Trophoblast cell (in vitro differentiated cells and primary cell): ENCODE measurements around the gene PTF1A.

Source experiments
- DNase-seq, 2 donors: peaks; one replicate each; pipeline ENCODE4 v3.0.0-alpha.2; 2016
- H2AFZ ChIP-seq: 2 replicates; pipeline ENCODE4 v1.6.1; 2013; ENCODE audit warnings: low read length, moderate library complexity, mild to moderate bottlenecking; ENCODE audit not compliant: insufficient read depth, poor library complexity
- H2AK5ac ChIP-seq: 2 replicates; pipeline ENCODE4 v1.6.1; 2013; ENCODE audit warnings: mild to moderate bottlenecking, low read length
- H2BK120ac ChIP-seq: 2 replicates; pipeline ENCODE4 v1.6.1; 2013; ENCODE audit warnings: low read length, mild to moderate bottlenecking, moderate library complexity; ENCODE audit not compliant: insufficient read depth, poor library complexity
- H2BK12ac ChIP-seq: 2 replicates; pipeline ENCODE4 v1.6.1; 2013; ENCODE audit warnings: mild to moderate bottlenecking, low read length, moderate library complexity
- H2BK5ac ChIP-seq: 2 replicates; pipeline ENCODE4 v1.6.1; 2013; ENCODE audit warnings: low read length, low read depth, moderate library complexity, mild to moderate bottlenecking; ENCODE audit not compliant: poor library complexity
- H3K14ac ChIP-seq: 2 replicates; pipeline ENCODE4 v1.6.1; 2013; ENCODE audit warnings: mild to moderate bottlenecking, low read length
- H3K18ac ChIP-seq: 2 replicates; pipeline ENCODE4 v1.6.1; 2013; ENCODE audit warnings: mild to moderate bottlenecking, low read length
- H3K23ac ChIP-seq: 2 replicates; pipeline ENCODE4 v1.6.1; 2013; ENCODE audit warnings: low read length
- H3K27ac ChIP-seq: 2 replicates; pipeline ENCODE4 v1.5.1; 2013; ENCODE audit warnings: low read depth, mild to moderate bottlenecking, inconsistent platforms, low read length, moderate library complexity
- H3K27me3 ChIP-seq: 2 replicates; pipeline ENCODE4 v1.6.1; 2013; ENCODE audit warnings: inconsistent platforms, mild to moderate bottlenecking, low read length, moderate library complexity; ENCODE audit not compliant: insufficient read depth
- H3K36me3 ChIP-seq, 2 experiments: 1 replicate in 1 of 2; 2 replicates in 1 of 2; pipeline ENCODE4 v1.6.1; 2013; ENCODE audit warnings: low read length in 2 of 2, mild to moderate bottlenecking in 2 of 2, moderate library complexity in 1 of 2; ENCODE audit not compliant: insufficient read depth in 2 of 2, control insufficient read depth in 1 of 2
- H3K4ac ChIP-seq: 2 replicates; pipeline ENCODE4 v1.6.1; 2013; ENCODE audit warnings: low read depth, mild to moderate bottlenecking, low read length, moderate library complexity
- H3K4me1 ChIP-seq, 2 experiments: 1 replicate in 1 of 2; 2 replicates in 1 of 2; pipeline ENCODE4 v1.6.1; 2013; ENCODE audit warnings: low read length in 2 of 2, mild to moderate bottlenecking in 2 of 2, moderate library complexity in 1 of 2; ENCODE audit not compliant: insufficient read depth in 2 of 2, control insufficient read depth in 1 of 2
- H3K4me2 ChIP-seq: 2 replicates; pipeline ENCODE4 v1.6.1; 2013; ENCODE audit warnings: inconsistent platforms, mild to moderate bottlenecking, low read length, moderate library complexity
- H3K4me3 ChIP-seq: 2 replicates; pipeline ENCODE4 v1.5.1; 2013; ENCODE audit warnings: mild to moderate bottlenecking, low read depth, low read length, inconsistent platforms
- H3K79me1 ChIP-seq: one replicate; pipeline ENCODE4 v1.6.1; 2013; ENCODE audit warnings: low read length
- H3K79me2 ChIP-seq: 2 replicates; pipeline ENCODE4 v1.6.1; 2013; ENCODE audit warnings: low read length, mild to moderate bottlenecking; ENCODE audit not compliant: control insufficient read depth, insufficient read depth, poor library complexity
- H3K9ac ChIP-seq: 2 replicates; pipeline ENCODE4 v1.6.1; 2013; ENCODE audit warnings: mild to moderate bottlenecking, low read length
- H3K9me3 ChIP-seq: 2 replicates; pipeline ENCODE4 v1.6.1; 2013; ENCODE audit warnings: low read depth, mild to moderate bottlenecking, control low read depth, inconsistent platforms, low read length; ENCODE audit not compliant: insufficient read depth
- H4K12ac ChIP-seq: 2 replicates; pipeline ENCODE4 v1.6.1; 2013; ENCODE audit warnings: low read depth, mild to moderate bottlenecking, low read length, moderate library complexity
- H4K8ac ChIP-seq: 2 replicates; pipeline ENCODE4 v1.6.1; 2013; ENCODE audit warnings: low read depth, mild to moderate bottlenecking, low read length, moderate library complexity
- H4K91ac ChIP-seq: one replicate; pipeline ENCODE4 v1.6.1; 2013; ENCODE audit warnings: low read depth, mild to moderate bottlenecking, low read length, moderate library complexity
- WGBS: extraction: QIAGEN DNeasy Blood & Tissue Kit; methylation state at CpG from one replicate; pipeline ENCODE4 v1.1.7; 2013; ENCODE audit warnings: missing lambda C conversion rate; ENCODE audit not compliant: insufficient read length, insufficient coverage; ENCODE audit errors: extremely low coverage; 5-methylcytosine and 5-hydroxymethylcytosine counted together

PTF1A gene

GRCh38 chr10:23189024-23189423, 3.1 kb upstream of the PTF1A start:
- H3K79me1 ChIP-seq, result no peaks in the 10 kb centered on the region
- no peak overlapping the region for H3K4me2 ChIP-seq
- H3K23ac ChIP-seq, result no peak overlapping the region
- no peak overlapping the region for H3K14ac ChIP-seq
- H3K27me3 ChIP-seq, result peaks cover 57% of the 10 kb centered on the region
- H2BK12ac ChIP-seq, result no peak overlapping the region
- H3K27ac ChIP-seq, result no peak overlapping the region
- H2BK5ac ChIP-seq, result no peak overlapping the region
- WGBS, result no CpG with 5 or more reads among the region's 5 CpGs
- peaks cover 11% of the 10 kb centered on the region for H3K9me3 ChIP-seq
- no peak overlapping the region for H4K8ac ChIP-seq
- no peak overlapping the region for H2BK120ac ChIP-seq
- H2AFZ ChIP-seq, result no peak overlapping the region
- no peak overlapping the region for H3K9ac ChIP-seq
- DNase-seq, result no peak
- no peak overlapping the region for H2AK5ac ChIP-seq
- no peak overlapping the region for H3K4ac ChIP-seq
- H3K36me3 ChIP-seq, result no peaks in the 10 kb centered on the region
- no peak overlapping the region for H3K4me3 ChIP-seq
- H4K12ac ChIP-seq, result no peak overlapping the region
- H3K18ac ChIP-seq, result no peak overlapping the region
- peaks cover 2 to 6% of the 10 kb centered on the region in 2 experiments for H3K4me1 ChIP-seq
- no peak overlapping the region for H4K91ac ChIP-seq
- H3K79me2 ChIP-seq, result no peaks in the 10 kb centered on the region

GRCh38 chr10:23190872-23191763, 994 bp upstream of the PTF1A start:
- Histone ChIP-seq H3K9ac (no peak overlapping the region), H3K79me1 (no peaks in the 10 kb centered on the region), H4K12ac (no peak overlapping the region), H3K4me3 (no peak overlapping the region), H2BK120ac (no peak overlapping the region), H4K8ac (no peak overlapping the region), H3K4me1 (peaks cover 2 to 10% of the 10 kb centered on the region in 2 experiments), H3K36me3 (no peaks in the 10 kb centered on the region), H3K27me3 (peaks cover 76% of the 10 kb centered on the region), H2AK5ac (no peak overlapping the region), H3K79me2 (no peaks in the 10 kb centered on the region), H3K9me3 (peaks cover 13% of the 10 kb centered on the region), H3K14ac (no peak overlapping the region), H3K4me2 (peak overlapping the region; percentile 23), H3K18ac (no peak overlapping the region), H3K23ac (no peak overlapping the region), H2BK5ac (no peak overlapping the region), H3K27ac (no peak overlapping the region), H3K4ac (no peak overlapping the region), H4K91ac (no peak overlapping the region), H2BK12ac (no peak overlapping the region), H2AFZ (no peak overlapping the region)
- no CpG with 5 or more reads among the region's 36 CpGs for WGBS
- DNase-seq, result no peak

- H3K18ac ChIP-seq, result no peak overlapping the region
- no peak overlapping the region for H2BK5ac ChIP-seq
- no peak overlapping the region for H4K12ac ChIP-seq
- no peak overlapping the region for H3K4ac ChIP-seq
- no peaks in the 10 kb centered on the region for H3K79me1 ChIP-seq
- H4K8ac ChIP-seq, result no peak overlapping the region
- DNase-seq, result no peak
- WGBS, result no CpG with 5 or more reads among the region's 100 CpGs
- no peak overlapping the region for H2BK12ac ChIP-seq
- H3K4me3 ChIP-seq, result peak overlapping the region; percentile 57
- no peak overlapping the region for H3K9ac ChIP-seq
- no peak overlapping the region for H2AK5ac ChIP-seq
- H3K9me3 ChIP-seq, result peaks cover 13% of the 10 kb centered on the region
- H3K27ac ChIP-seq, result no peak overlapping the region
- H2BK120ac ChIP-seq, result no peak overlapping the region
- H3K4me1 ChIP-seq, result peaks cover 2 to 10% of the 10 kb centered on the region in 2 experiments
- no peak overlapping the region for H3K23ac ChIP-seq
- peak overlapping the region; percentile 21 for H2AFZ ChIP-seq
- no peak overlapping the region for H4K91ac ChIP-seq
- no peaks in the 10 kb centered on the region for H3K36me3 ChIP-seq
- H3K79me2 ChIP-seq, result no peaks in the 10 kb centered on the region
- peaks cover 86% of the 10 kb centered on the region for H3K27me3 ChIP-seq
- no peak overlapping the region for H3K14ac ChIP-seq
- peak overlapping the region; percentile 26 for H3K4me2 ChIP-seq
Observed at GRCh38 chr10:23192712-23193434, 761 bp downstream of the PTF1A start.

- Histone ChIP-seq H3K27ac (no peak overlapping the region), H2BK12ac (no peak overlapping the region), H3K18ac (no peak overlapping the region), H3K14ac (no peak overlapping the region), H3K9ac (no peak overlapping the region), H4K91ac (no peak overlapping the region), H3K4me1 (peaks cover 2 to 10% of the 10 kb centered on the region in 2 experiments), H3K23ac (no peak overlapping the region), H3K9me3 (peaks cover 10% of the 10 kb centered on the region), H2BK5ac (no peak overlapping the region), H3K36me3 (no peaks in the 10 kb centered on the region), H2AFZ (no peak overlapping the region), H4K8ac (no peak overlapping the region), H2AK5ac (no peak overlapping the region), H3K79me1 (no peaks in the 10 kb centered on the region), H3K4me2 (no peak overlapping the region), H4K12ac (no peak overlapping the region), H3K4ac (no peak overlapping the region), H3K79me2 (no peaks in the 10 kb centered on the region), H3K27me3 (peaks cover 88% of the 10 kb centered on the region), H2BK120ac (no peak overlapping the region), H3K4me3 (no peak overlapping the region)
- no CpG with 5 or more reads among the region's 19 CpGs for WGBS
- no peak for DNase-seq
Observed at GRCh38 chr10:23193435-23194074, 1.4 kb downstream of the PTF1A start.
